ENCODE data around the gene C16orf74.

DNA sequence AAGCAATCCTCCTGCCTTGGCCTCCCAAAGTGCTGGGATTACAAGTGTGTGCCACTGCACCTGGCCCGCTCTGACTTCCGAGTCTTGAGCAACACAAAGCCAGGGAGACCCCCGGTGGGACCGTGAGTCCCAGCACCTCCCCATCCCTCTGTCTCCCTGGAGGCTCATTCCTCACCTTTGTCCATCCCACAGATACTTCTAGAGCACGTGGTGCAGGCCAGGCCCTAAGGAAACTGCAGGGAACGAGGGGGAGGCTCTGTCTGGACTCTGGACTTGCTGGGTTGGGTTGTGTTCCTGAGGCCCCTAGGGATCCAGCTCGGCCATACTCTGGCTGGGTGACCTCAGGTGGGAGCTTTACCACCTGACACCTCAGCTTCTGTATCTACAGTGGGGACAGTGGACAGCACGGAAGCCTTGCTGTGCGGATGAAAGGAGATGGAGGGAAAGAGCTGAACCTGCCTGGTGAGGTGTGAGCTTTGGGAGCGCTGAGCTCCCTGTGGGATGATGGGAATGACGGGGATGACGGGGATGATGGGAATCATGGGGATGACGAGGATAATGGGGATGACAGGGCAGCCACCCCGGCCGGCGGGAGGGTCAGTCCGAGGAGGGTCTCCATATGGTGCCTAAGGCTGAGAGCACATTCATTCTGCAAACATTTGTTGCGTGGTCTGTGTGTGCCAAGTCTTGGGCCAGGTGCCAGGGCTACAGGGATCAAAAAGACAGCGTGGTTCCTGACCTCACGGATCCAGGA lies 26.6 kb downstream of the C16orf74 start:
- no peak for TF ChIP-seq CTCF (IDR thresholded peaks at IDR 0.05)
- TF ChIP-seq EP300 (IDR thresholded peaks at IDR 0.05) = no peak
- no peak for TF ChIP-seq POLR2A (IDR thresholded peaks at IDR 0.05)
- TF ChIP-seq POLR2AphosphoS5 (IDR thresholded peaks at IDR 0.05) = no peak
